GM19397 (cell line): Measurements from ENCODE around the gene AGAP1.

Experiments
- ATAC-seq: cut with Tn5 transposase; IDR thresholded peaks from one replicate; pipeline ENCODE4 v1.9.1; 2021; ENCODE audit warnings: mild to moderate bottlenecking, moderate library complexity; ENCODE audit not compliant: unreplicated experiment

AGAP1 gene

GRCh38 chr2:235702186-235702585 is 208.3 kb downstream of the AGAP1 start:
- ATAC-seq = no peak

DNA sequence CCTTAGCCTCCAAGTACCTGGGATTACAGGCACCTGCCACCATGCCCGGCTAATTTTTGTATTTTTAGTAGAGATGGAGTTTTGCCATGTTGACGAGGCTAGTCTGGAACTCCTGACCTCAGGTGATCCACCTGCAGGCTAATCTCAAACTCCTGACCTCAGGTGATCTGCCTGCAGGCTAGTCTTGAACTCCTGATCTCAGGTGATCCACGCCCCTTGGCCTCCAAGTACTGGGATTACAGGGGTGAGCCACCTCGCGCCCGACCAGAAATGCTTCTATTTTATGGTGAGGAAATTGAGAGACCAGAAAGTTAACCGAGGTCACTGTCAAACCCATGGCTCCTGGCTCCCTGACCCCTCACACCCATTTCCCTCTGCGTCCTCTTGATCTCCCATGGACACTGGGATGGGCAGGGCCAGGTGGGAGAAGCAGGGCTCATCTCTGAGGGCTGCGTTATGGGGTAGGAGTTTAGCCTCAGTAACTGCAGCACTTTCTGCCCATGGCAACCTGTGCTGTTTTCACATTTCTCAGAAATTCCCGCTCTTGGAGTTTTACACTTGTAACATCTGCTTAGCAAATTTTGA is 210.0 kb downstream of the AGAP1 start:
- ATAC-seq = no peak

- no peak for ATAC-seq
Measured at GRCh38 chr2:235705296-235705695, 211.5 kb downstream of the AGAP1 start.

- no peak for ATAC-seq
Measured at GRCh38 chr2:235706506-235706905, 212.7 kb downstream of the AGAP1 start.

DNA sequence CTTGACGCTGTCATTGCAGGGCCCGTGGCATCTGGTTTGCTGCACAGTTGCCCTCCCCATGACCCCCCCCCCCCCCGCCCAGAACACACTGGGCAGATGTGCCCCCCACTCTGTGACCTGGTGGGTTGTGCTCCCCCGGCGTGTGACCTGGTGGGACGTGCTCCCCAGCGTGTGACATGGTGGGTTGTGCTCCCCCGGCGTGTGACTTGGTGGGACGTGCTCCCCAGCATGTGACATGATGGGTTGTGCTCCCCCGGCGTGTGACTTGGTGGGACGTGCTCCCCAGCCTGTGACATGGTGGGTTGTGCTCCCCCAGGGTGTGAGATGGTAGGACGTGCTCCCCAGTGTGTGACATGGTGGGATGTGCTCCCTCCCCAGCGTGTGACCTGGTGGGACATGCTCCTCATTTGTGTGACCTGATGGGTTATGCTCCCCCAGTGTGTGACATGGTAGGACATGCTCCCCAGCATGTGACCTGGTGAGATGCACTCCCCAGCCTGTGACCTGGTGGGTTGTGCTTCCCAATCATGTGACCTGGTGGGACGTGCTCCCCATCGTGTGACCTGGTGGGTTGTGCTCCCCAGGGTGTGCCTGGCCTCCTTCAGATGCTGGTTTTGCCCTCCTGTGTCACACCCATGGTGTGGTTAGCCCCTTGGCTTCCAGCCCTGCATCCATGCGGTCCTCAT is 213.7 kb downstream of the AGAP1 start:
- ATAC-seq = no peak

DNA sequence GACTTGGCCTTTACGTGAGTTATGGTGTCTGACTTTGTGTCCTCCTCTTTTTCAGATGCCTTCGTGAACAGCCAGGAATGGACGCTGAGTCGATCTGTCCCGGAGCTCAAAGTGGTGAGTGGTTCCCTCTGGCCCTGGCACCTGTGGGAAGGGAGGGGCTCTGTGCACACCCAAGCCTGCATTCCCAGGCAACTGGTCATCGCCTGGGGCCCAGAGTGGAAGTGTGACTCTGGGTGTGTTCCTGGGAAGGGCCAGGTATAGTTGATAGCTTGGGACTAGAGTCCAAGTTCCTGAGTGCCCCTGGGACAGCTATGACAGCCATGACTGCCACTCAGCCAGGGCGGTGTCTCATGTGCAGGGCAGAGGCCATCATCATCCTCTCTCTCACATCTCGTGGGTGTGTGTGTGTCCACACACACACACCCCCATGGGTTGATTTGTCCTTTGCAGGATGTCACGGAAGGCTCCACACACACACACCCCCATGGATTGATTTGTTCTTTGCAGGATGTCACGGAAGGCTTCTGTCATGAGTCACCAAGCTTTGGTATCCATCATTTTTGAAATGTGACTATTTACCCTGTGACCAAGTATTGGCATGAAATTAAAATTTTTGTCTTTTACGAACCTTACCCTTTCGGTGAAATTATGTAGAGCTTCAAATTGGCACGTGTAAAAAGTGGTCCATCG is 215.4 kb downstream of the AGAP1 start:
- no peak for ATAC-seq

- no peak for ATAC-seq
Measured at GRCh38 chr2:235709969-235710879, 216.4 kb downstream of the AGAP1 start.

DNA sequence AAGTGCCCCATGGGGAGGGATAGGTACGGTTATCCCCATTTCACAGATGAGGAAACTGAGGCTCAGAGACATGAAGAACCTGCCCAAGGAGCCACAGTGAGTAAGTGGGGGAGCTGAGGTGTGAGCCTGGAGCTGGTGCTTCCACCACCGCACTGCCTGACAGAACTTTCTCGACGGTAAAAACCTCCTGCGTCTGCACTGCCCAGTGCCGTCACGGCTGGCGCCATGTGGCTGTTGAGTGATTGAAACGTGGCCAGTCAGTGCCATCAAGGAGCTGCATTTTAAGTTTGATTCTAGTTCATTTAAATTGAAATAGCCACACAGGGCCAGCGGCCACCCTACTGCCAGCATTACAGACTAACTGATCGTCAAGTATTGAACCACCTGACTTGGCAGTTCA is 217.1 kb downstream of the AGAP1 start:
- no peak for ATAC-seq

- ATAC-seq = no peak
Measured at GRCh38 chr2:235711527-235711926, 217.7 kb downstream of the AGAP1 start.

- ATAC-seq = no peak
Measured at GRCh38 chr2:235712176-235712575, 218.3 kb downstream of the AGAP1 start.

GRCh38 chr2:235713189-235713588 is 219.3 kb downstream of the AGAP1 start:
- ATAC-seq = no peak

GRCh38 chr2:235715601-235716000 is 221.8 kb downstream of the AGAP1 start:
- ATAC-seq = no peak

GRCh38 chr2:235716875-235717496 is 223.1 kb downstream of the AGAP1 start:
- ATAC-seq = no peak

GRCh38 chr2:235719146-235719942 is 225.5 kb downstream of the AGAP1 start:
- no peak for ATAC-seq

DNA sequence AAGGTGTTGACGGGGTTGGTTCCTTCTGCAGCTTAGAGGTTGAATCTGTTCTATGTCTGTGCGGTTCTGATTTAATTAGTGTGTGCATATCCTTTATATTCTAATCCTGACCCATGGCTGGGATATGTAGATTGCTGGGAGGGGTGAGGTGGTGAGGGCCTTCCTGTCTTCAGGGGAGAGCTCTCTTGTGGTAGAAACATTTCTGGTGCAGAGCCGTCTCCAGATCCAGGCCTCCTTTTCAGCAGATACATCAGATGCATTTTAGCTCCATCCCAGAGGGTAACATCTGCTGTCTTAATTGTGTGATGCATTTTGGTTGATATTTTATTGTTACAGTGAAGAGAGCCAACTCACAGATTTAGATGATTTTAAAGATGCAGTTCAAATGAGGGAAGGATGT is 227.8 kb downstream of the AGAP1 start:
- no peak for ATAC-seq

- ATAC-seq = no peak
Measured at GRCh38 chr2:235722869-235723268, 229.0 kb downstream of the AGAP1 start.

- ATAC-seq = no peak
Measured at GRCh38 chr2:235723371-235723770, 229.5 kb downstream of the AGAP1 start.

- ATAC-seq = no peak
Measured at GRCh38 chr2:235723811-235724465, 230.1 kb downstream of the AGAP1 start.

DNA sequence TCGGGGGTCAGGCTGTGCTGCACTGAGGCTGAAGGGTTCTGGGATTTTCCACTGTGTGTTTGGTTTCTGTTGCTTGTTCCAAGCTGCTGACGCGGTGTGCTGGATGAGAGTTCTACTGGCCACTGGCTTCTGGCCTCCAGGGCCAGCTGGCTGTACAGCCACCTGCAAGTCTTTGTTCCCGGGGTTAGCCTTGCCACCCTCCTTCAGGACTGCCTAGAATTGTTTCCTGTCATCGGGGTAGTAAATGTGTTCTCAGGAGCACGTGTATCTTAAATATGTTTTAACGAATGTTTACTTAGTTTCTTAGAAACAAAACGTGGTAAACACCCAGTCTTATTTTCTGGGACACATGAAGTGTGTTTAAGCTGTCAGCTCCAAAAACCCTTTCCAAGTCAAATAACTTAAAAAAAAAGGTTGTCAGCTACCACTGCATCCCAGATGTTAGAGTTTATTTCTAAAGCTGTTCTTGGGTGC is 231.2 kb downstream of the AGAP1 start:
- no peak for ATAC-seq
